Femur (tissue), 1 donor: ENCODE data around the gene THOP1.

Experiments used
- DNase-seq: peaks from one replicate; pipeline ENCODE4 v3.0.0-alpha.2; 2017

Gene THOP1

GRCh38 chr19:2804156-2805004 lies 19.1 kb downstream of the THOP1 start:
- DNase-seq, result no peak

- DNase-seq, result no peak
These were observed 20.1 kb downstream of the THOP1 start for GRCh38 chr19:2805261-2805900.

- no peak for DNase-seq
These were observed 20.8 kb downstream of the THOP1 start for GRCh38 chr19:2805991-2806649.

GRCh38 chr19:2806736-2807378 lies 21.6 kb downstream of the THOP1 start:
- no peak for DNase-seq

- DNase-seq, result no peak
These were observed 22.3 kb downstream of the THOP1 start for GRCh38 chr19:2807379-2808128.

- DNase-seq, result no peak
These were observed 23.0 kb downstream of the THOP1 start for GRCh38 chr19:2808129-2808941.

- DNase-seq, result no peak
These were observed 24.3 kb downstream of the THOP1 start for GRCh38 chr19:2809387-2810140.

GRCh38 chr19:2810141-2811091 lies 25.1 kb downstream of the THOP1 start:
- DNase-seq, result no peak

GRCh38 chr19:2811221-2811722 lies 26.0 kb downstream of the THOP1 start:
- DNase-seq, result no peak

- no peak for DNase-seq
These were observed 26.6 kb downstream of the THOP1 start for GRCh38 chr19:2811735-2812413.

- DNase-seq, result no peak
These were observed 27.3 kb downstream of the THOP1 start for GRCh38 chr19:2812414-2813234.

GRCh38 chr19:2813235-2814160 lies 28.2 kb downstream of the THOP1 start:
- no peak for DNase-seq

- no peak for DNase-seq
These were observed 29.1 kb downstream of the THOP1 start for GRCh38 chr19:2814426-2814825.

- no peak for DNase-seq
These were observed 29.9 kb downstream of the THOP1 start for GRCh38 chr19:2815191-2815614.

GRCh38 chr19:2815923-2816322 lies 30.6 kb downstream of the THOP1 start:
- DNase-seq, result no peak

GRCh38 chr19:2816641-2817040 lies 31.3 kb downstream of the THOP1 start:
- no peak for DNase-seq
